Measurements from ENCODE around the gene ARHGAP21. TPM values are rescaled to one million over a fixed set of nuclear protein-coding genes. Genes with fewer than 3 reads are reported as not detected.
A peak's percentile ranks its signal among the peaks of the same experiment; 100 is the strongest.

ARHGAP21 gene
- total and polyA plus RNA-seq, 9 of the 15 experiments (the other 6 are each of a cell fraction or from before 2014, with no cell fraction given) = 13.6 to 145 (median 60.8) TPM

DNA sequence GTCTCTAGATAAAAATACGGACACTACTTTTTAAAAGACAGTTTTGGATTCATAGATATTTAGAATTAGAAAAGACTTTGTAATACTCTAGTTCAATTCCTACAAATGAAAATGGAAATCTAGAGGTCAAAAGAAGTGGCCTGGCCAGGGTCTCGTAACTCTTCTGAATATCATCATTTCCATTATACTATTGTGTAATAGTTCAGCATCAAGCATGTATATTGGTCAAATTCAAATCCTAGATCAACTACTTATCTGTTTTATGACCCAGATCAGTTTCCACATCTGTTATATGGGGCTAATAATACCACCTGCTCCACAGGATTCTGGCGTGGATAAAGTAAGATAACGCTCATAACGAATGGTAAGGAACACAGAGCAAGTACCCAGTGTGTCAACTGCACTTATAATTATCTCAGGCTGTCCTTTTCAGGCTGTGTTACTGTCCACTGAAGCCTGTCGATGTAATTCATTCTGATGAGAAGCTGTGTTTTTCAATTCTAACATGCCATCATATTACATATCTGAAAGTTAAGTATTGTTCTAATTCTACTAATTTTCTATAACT lies 54.3 kb downstream of the ARHGAP21 start:
- FAIRE-seq = no peak

More for the DNA sequence above, 54.3 kb downstream of the ARHGAP21 start:
- ATAC-seq (peak; percentile 54), DNase-seq (ENCODE audit: extremely low read depth in 1 of 4, low spot score in 3 of 4) (peak in 1 of 4 experiments; percentile 24)
- TF ChIP-seq, protein P1, sequence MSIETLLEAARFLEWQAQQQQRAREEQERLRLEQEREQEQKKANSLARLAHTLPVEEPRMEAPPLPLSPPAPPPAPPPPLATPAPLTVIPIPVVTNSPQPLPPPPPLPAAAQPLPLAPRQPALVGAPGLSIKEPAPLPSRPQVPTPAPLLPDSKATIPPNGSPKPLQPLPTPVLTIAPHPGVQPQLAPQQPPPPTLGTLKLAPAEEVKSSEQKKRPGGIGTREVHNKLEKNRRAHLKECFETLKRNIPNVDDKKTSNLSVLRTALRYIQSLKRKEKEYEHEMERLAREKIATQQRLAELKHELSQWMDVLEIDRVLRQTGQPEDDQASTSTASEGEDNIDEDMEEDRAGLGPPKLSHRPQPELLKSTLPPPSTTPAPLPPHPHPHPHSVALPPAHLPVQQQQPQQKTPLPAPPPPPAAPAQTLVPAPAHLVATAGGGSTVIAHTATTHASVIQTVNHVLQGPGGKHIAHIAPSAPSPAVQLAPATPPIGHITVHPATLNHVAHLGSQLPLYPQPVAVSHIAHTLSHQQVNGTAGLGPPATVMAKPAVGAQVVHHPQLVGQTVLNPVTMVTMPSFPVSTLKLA (conservative IDR thresholded peaks at IDR 0.05) = no peak
- TF ChIP-seq CEBPB (tag; IDR thresholded peaks at IDR 0.05) (peak; percentile 86), RBM25 (IDR thresholded peaks at IDR 0.05; ENCODE audit: low read depth, low read length, severe bottlenecking) (peak; percentile 47), CBFA2T3 (IDR thresholded peaks at IDR 0.05) (peak; percentile 48), CBFA2T2 (conservative IDR thresholded peaks at IDR 0.05) (0 out of 2 replicates have a peak, but pooled peaks have one; percentile 14), MCM5 (IDR thresholded peaks at IDR 0.05; ENCODE audit: low read depth) (no peak), MCM7 (IDR thresholded peaks at IDR 0.05) (no peak), TAL1 (IDR thresholded peaks at IDR 0.05) (0 out of 2 replicates have a peak, but pooled peaks have one; percentile 14), ZKSCAN3 (CRISPR knock-in tag; IDR thresholded peaks at IDR 0.05) (no peak), ZNF444 (CRISPR knock-in tag; IDR thresholded peaks at IDR 0.05) (no peak), CEBPG (CRISPR knock-in tag; IDR thresholded peaks at IDR 0.05) (no peak), CEBPG (tag; conservative IDR thresholded peaks at IDR 0.05 in 1 of 2, IDR thresholded peaks at IDR 0.05 in 1 of 2) (peak; percentile 14 to 82; a peak in 2 of 4 replicates)
- TF ChIP-seq, protein P2, sequence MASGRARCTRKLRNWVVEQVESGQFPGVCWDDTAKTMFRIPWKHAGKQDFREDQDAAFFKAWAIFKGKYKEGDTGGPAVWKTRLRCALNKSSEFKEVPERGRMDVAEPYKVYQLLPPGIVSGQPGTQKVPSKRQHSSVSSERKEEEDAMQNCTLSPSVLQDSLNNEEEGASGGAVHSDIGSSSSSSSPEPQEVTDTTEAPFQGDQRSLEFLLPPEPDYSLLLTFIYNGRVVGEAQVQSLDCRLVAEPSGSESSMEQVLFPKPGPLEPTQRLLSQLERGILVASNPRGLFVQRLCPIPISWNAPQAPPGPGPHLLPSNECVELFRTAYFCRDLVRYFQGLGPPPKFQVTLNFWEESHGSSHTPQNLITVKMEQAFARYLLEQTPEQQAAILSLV (tag; IDR thresholded peaks at IDR 0.05) = no peak
- TF ChIP-seq, protein P3, sequence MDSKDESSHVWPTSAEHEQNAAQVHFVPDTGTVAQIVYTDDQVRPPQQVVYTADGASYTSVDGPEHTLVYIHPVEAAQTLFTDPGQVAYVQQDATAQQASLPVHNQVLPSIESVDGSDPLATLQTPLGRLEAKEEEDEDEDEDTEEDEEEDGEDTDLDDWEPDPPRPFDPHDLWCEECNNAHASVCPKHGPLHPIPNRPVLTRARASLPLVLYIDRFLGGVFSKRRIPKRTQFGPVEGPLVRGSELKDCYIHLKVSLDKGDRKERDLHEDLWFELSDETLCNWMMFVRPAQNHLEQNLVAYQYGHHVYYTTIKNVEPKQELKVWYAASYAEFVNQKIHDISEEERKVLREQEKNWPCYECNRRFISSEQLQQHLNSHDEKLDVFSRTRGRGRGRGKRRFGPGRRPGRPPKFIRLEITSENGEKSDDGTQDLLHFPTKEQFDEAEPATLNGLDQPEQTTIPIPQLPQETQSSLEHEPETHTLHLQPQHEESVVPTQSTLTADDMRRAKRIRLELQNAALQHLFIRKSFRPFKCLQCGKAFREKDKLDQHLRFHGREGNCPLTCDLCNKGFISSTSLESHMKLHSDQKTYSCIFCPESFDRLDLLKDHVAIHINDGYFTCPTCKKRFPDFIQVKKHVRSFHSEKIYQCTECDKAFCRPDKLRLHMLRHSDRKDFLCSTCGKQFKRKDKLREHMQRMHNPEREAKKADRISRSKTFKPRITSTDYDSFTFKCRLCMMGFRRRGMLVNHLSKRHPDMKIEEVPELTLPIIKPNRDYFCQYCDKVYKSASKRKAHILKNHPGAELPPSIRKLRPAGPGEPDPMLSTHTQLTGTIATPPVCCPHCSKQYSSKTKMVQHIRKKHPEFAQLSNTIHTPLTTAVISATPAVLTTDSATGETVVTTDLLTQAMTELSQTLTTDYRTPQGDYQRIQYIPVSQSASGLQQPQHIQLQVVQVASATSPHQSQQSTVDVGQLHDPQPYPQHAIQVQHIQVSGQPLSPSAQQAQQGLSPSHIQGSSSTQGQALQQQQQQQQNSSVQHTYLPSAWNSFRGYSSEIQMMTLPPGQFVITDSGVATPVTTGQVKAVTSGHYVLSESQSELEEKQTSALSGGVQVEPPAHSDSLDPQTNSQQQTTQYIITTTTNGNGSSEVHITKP (IDR thresholded peaks at IDR 0.05; ENCODE audit: partially characterized antibody) = no peak
- TF ChIP-seq, protein P4, sequence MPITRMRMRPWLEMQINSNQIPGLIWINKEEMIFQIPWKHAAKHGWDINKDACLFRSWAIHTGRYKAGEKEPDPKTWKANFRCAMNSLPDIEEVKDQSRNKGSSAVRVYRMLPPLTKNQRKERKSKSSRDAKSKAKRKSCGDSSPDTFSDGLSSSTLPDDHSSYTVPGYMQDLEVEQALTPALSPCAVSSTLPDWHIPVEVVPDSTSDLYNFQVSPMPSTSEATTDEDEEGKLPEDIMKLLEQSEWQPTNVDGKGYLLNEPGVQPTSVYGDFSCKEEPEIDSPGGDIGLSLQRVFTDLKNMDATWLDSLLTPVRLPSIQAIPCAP (CRISPR knock-in tag; IDR thresholded peaks at IDR 0.05; ENCODE audit: borderline replicate concordance) = no peak
- peaks cover 39% of the 10 kb centered on the region for H3K79me2 ChIP-seq (ENCODE audit: control insufficient read depth, insufficient read depth, low read length)
- no peaks in the 10 kb centered on the region for H3K9me1 ChIP-seq (ENCODE audit: control insufficient read depth, insufficient read depth, low read length)
- no peaks in the 10 kb centered on the region for H3K9me3 ChIP-seq (replicated peaks; ENCODE audit: control insufficient read depth, insufficient read depth, low read depth, low read length)
- intact Hi-C loops (cut with micrococcal nuclease) (no loop called here), in situ Hi-C loops (cut with MboI) (no loop called here)
- no peak overlapping the region for H3K27ac ChIP-seq (ENCODE audit: extremely low read depth, low read depth, low read length)
- H3K27me3 ChIP-seq (ENCODE audit: control insufficient read depth in 2 of 2, insufficient read depth in 2 of 2, low read length in 2 of 2) = no peaks in the 10 kb centered on the region
- BruUV-seq (replicated peaks) = no TSS peak
- no peak overlapping the region for H3K9ac ChIP-seq (ENCODE audit: insufficient read depth in 1 of 2, low read depth in 2 of 2, low read length in 2 of 2)
- POLR2A ChIA-PET = no interaction called here
- H3K36me3 ChIP-seq (ENCODE audit: control insufficient read depth, insufficient read depth, low read length) = peaks cover 24% of the 10 kb centered on the region
- 47% methylated on average over 6 of the region's 6 CpGs for WGBS (ENCODE audit: insufficient coverage, low coverage, missing lambda C conversion rate)
- H3K4me1 ChIP-seq (replicated peaks in 1 of 2; ENCODE audit: control insufficient read depth in 2 of 2, insufficient read depth in 2 of 2, low read length in 2 of 2) = no peaks in the 10 kb centered on the region; a peak in 1 of 5 replicates
- CTCF ChIA-PET (ENCODE audit: low intra/inter-chr PET ratio) = no interaction called here
- no peak overlapping the region for H3K4me3 ChIP-seq
- H2AFZ ChIP-seq (ENCODE audit: low read depth, low read length) = no peak overlapping the region
- no peaks in the 10 kb centered on the region for H4K20me1 ChIP-seq (replicated peaks; ENCODE audit: control insufficient read depth, insufficient read depth, low read length)
- no peak overlapping the region for H3K4me2 ChIP-seq (ENCODE audit: insufficient read depth, low read length)
